ENCODE measurements around the gene DCTD. TPM values are rescaled to one million over a fixed set of nuclear protein-coding genes. Genes with fewer than 3 reads are reported as not detected.

DCTD gene
- total RNA-seq, 4 donors from 2014 or later = 99.3 to 150 (median 119) TPM

- Histone ChIP-seq H3K36me3 (peaks cover 4 to 5% of the 10 kb centered on the region in 2 donors), H3K27me3 (no peaks in the 10 kb centered on the region), H3K4me3 (replicated peaks in 1 of 3) (no peak overlapping the region), H3K27ac (peak overlapping the region in 1 of 3 donors; percentile 47), H3K9me3 (no peaks in the 10 kb centered on the region), H3K4me1 (peaks cover 0 to 4% of the 10 kb centered on the region in 2 donors)
- DNase-seq = no peak
- WGBS, 2 donors = 95 to 98% methylated on average over 3 of the region's 3 CpGs
- TF ChIP-seq, protein P1, sequence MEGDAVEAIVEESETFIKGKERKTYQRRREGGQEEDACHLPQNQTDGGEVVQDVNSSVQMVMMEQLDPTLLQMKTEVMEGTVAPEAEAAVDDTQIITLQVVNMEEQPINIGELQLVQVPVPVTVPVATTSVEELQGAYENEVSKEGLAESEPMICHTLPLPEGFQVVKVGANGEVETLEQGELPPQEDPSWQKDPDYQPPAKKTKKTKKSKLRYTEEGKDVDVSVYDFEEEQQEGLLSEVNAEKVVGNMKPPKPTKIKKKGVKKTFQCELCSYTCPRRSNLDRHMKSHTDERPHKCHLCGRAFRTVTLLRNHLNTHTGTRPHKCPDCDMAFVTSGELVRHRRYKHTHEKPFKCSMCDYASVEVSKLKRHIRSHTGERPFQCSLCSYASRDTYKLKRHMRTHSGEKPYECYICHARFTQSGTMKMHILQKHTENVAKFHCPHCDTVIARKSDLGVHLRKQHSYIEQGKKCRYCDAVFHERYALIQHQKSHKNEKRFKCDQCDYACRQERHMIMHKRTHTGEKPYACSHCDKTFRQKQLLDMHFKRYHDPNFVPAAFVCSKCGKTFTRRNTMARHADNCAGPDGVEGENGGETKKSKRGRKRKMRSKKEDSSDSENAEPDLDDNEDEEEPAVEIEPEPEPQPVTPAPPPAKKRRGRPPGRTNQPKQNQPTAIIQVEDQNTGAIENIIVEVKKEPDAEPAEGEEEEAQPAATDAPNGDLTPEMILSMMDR (IDR thresholded peaks at IDR 0.05) = no peak
- TF ChIP-seq POLR2A (IDR thresholded peaks at IDR 0.05) = no peak
- intact Hi-C loops (cut with DNase I) = no loop called here
Observed at GRCh38 chr4:182908124-182908523, 9.1 kb downstream of the DCTD start.

DNA sequence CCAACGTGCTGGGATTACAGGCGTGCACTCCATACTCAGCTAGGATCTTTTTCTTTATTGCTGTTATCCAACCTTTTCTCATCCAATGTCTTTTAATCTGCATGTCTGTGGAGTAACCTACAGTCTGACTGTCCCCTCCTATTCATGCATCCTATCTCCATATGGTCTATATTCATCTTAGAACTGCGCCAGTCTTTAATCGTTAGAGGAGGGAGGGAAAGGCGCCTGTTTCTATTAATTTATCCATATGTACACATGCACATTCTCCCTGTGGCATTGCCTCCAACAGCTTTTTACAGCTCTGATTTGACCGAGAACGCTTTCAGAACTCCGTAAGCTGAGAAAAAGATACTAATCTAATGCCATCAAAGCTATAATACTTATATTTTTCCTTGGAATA, 9.8 kb downstream of the DCTD start:
- H3K4me3 ChIP-seq (replicated peaks in 1 of 3) = no peak overlapping the region
- intact Hi-C loops (cut with DNase I) = no loop called here
- WGBS, 2 donors = 96 to 98% methylated on average over 8 of the region's 8 CpGs
- no peak overlapping the region for H3K27ac ChIP-seq
- H3K27me3 ChIP-seq = no peaks in the 10 kb centered on the region
- no peak for TF ChIP-seq POLR2A (IDR thresholded peaks at IDR 0.05)
- TF ChIP-seq, protein P1 (IDR thresholded peaks at IDR 0.05) = no peak
- peaks cover 0 to 4% of the 10 kb centered on the region in 2 donors for H3K4me1 ChIP-seq
- H3K9me3 ChIP-seq = no peaks in the 10 kb centered on the region
- peaks cover 5 to 6% of the 10 kb centered on the region in 2 donors for H3K36me3 ChIP-seq
- no peak for DNase-seq

GRCh38 chr4:182906786-182907185, 10.4 kb downstream of the DCTD start:
- TF ChIP-seq, protein P1 (IDR thresholded peaks at IDR 0.05) = no peak
- TF ChIP-seq POLR2A (IDR thresholded peaks at IDR 0.05) = no peak
- 96 to 97% methylated on average over 4 of the region's 4 CpGs for WGBS, 2 donors

GRCh38 chr4:182905038-182905437, 12.1 kb downstream of the DCTD start:
- Histone ChIP-seq H3K4me1 (peaks cover 0 to 11% of the 10 kb centered on the region in 2 donors), H3K36me3 (peaks cover 6 to 9% of the 10 kb centered on the region in 2 donors), H3K9me3 (no peaks in the 10 kb centered on the region), H3K27me3 (no peaks in the 10 kb centered on the region), H3K27ac (no peak overlapping the region), H3K4me3 (replicated peaks in 1 of 3) (no peak overlapping the region)
- TF ChIP-seq POLR2A (IDR thresholded peaks at IDR 0.05) = no peak
- TF ChIP-seq, protein P1 (IDR thresholded peaks at IDR 0.05) = no peak
- WGBS, 2 donors = 91 to 92% methylated on average over 10 of the region's 10 CpGs
- DNase-seq = no peak
- intact Hi-C loops (cut with DNase I) = no loop called here

More at GRCh38 chr4:182906786-182907185, 10.4 kb downstream of the DCTD start:
- intact Hi-C loops (cut with DNase I) = no loop called here
- Histone ChIP-seq H3K4me3 (replicated peaks in 1 of 3) (no peak overlapping the region), H3K27me3 (no peaks in the 10 kb centered on the region), H3K27ac (no peak overlapping the region), H3K36me3 (peaks cover 5 to 6% of the 10 kb centered on the region in 2 donors), H3K9me3 (no peaks in the 10 kb centered on the region), H3K4me1 (peaks cover 0 to 4% of the 10 kb centered on the region in 2 donors)
- DNase-seq = no peak

DNA sequence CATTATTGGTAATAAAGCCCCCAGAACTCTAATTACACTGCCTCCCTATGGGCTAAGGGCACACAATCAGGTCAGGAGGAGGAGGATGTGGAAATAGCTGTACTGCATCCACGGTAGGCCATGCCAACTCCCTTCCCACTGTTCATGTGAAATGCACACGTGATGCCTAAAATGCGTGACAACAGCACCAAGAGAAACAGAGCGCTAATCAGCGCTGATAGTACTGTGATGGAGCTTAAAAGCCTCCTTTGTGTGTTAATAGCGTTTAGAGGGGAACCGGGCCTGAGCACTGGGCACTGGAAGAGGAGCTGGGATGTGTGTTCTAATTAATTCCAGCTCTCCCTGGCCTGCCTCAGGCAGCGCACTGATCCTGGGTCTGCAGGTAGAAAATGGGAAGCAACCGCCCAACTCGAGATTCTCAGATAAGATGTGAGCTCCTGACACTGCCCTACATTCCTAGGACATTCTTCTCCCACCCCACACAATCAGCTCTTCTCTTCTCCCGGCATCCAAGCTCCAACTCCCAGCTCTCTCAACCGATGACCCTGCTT, 12.9 kb downstream of the DCTD start:
- 86 to 87% methylated on average over 12 of the region's 12 CpGs for WGBS, 2 donors

More for the DNA sequence above, 12.9 kb downstream of the DCTD start:
- no peak overlapping the region for H3K27ac ChIP-seq
- intact Hi-C loops (cut with DNase I) = no loop called here
- DNase-seq = no peak
- H3K36me3 ChIP-seq = peaks cover 6 to 9% of the 10 kb centered on the region in 2 donors
- no peak overlapping the region for H3K4me3 ChIP-seq (replicated peaks in 1 of 3)
- H3K4me1 ChIP-seq = peaks cover 3 to 15% of the 10 kb centered on the region in 2 donors
- no peaks in the 10 kb centered on the region for H3K9me3 ChIP-seq
- H3K27me3 ChIP-seq = no peaks in the 10 kb centered on the region
- no peak for TF ChIP-seq POLR2A (IDR thresholded peaks at IDR 0.05)
- TF ChIP-seq, protein P1 (IDR thresholded peaks at IDR 0.05) = no peak
